ENCODE measurements around the gene PTMA.
A peak's percentile ranks its signal among the peaks of the same experiment; 100 is the strongest.

Gene PTMA

DNA sequence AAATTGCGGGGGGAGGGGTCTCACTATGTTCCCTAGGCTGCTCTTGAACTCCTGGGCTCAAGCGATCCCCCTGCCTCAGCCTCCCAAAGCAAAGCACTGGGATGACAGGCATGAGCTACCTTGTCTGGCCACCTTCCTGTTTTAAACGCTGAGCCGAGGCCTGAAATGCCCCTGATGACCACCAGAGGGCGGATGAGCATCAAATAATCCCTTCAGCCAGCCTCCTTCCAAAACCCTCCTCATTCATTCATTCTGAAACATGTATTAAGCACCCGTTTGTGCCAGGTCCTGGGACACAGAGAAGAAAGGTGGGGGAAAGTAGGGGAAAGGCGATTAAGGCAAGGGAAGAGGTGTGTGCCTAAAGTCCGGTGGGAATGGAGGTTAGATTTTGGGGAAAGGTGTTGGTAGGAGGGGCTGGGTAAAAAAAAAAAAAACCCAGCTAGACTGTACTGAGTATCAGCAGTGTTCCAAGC lies 30.7 kb upstream of the PTMA start:
- DNase-seq: peak; percentile 83

DNA sequence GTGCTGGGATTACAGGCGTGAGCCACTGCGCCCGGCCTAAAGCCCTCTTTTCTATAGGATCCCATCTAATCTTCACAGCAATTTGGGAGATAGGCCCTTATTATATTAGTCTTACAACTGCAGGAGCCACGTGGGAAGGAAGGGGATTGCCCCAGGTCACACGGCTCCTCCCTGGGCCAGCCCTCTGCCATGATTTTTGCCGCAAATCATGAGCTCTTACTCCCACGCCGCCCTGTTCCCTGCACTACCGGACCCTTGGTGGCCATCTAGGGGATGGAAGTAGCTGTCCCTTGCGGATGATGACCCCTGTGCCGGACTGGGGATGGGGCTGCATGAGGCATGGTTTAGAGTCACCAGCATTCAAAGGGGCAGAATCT lies 28.4 kb upstream of the PTMA start:
- no peak for DNase-seq

DNA sequence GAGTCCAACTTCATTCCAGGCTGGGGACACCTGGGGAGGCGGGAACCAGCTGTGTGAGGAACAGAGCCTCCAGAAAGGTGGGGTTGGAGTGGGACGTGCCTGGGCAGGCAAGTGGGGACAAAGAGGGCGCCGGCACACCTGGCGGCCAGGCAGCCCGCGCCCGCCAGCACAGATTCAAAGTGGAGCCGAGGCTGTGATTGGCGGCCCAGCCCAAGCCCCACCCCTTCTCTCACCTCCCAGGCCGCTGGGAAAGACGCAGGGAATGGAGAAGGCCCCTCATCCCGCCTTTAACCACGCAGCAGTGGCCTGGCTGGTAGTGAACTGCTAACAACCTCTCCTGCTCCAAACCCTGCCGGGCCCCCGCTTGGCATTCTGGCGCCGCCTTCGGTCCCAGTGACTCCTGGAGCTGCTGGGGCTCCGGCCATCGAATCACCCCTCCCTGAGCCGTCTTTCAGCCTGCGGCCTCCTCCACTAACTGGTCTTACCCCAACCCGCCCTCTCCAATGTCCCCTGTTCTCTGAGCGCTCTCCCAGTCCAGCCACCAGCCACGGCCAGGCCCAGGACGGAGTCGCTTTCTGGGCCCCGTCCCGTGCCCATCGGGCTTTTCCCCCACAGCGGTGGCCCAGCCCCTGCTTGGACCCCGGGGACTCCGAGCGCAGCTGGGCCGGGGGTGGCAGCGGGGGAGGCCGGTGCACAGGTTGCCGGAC lies 27.9 kb upstream of the PTMA start:
- DNase-seq: no peak

DNA sequence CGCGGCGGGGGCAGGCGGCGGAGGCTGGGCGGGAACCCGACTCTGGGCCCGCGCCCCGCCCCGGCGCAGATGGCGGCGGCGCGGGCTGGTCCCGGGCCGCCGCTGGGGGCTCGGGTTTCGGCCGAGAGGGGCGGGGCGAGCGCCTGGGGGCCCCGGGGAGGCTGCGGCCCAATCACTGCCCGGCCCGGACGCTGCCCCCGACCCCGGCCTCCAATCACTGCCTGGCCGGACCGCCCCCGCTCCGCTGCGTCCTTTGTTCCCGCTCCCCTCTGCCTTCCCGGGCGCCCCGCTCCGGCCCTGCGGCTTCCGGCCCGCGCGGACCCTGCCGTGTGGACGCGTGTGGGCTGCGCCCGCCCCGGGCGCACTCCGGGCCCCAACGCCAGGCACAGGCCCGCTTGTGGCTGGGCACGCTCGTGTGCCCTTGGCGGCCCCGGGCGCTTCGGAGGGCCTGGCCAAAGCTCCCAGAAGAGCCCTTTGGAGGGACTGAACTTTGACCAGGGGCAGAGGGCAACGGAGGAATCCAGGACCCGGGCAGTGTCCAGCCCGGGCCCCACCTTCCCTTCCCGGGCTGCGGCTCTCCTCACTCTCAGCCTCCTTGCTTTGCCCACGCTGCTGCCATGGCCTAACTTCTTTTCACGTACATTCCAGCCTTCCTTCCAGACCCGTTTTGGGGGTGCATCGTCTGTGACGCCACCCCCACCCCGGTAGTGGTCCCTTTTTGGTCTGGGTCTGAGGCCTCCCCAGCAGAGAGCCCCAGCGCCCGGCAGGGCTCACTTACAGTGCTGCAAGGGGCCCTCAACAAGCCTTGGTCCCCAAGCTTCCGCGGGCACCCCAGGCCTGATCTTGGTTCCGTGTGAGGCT lies 27.1 kb upstream of the PTMA start:
- DNase-seq: no peak

DNA sequence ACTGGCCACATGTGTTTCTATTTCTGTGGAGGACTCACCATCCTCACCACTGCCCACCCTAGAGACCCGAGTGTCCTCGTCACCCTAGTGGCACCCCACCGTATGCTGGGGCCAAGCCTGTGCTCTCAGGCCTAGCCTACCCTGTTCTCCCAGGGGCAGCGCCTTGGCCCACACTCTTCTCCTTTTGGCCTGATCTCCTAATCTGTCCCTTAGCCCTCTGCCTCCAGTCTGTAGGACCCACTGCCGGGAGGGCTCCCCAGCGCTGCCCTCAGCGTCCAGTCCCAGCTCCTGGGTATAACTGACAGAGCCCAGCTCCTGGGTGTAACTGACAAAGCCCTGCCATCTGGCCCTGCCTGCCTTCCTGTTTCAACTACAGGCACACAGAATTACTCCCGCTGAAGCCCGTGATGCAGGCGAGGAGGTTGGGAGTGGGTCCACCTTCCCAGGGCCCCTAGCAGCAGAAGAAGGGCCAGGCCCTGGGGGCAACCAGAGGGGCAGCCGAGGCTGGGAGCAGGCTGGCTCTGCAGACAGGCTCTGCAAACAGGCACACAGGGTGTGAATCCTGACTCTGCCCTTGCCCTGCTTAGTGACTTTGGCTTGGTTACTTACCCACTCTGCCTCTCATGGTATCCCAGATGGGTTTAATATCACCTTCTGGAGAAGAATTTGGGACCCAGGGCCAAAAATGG lies 25.6 kb upstream of the PTMA start:
- no peak for DNase-seq

DNA sequence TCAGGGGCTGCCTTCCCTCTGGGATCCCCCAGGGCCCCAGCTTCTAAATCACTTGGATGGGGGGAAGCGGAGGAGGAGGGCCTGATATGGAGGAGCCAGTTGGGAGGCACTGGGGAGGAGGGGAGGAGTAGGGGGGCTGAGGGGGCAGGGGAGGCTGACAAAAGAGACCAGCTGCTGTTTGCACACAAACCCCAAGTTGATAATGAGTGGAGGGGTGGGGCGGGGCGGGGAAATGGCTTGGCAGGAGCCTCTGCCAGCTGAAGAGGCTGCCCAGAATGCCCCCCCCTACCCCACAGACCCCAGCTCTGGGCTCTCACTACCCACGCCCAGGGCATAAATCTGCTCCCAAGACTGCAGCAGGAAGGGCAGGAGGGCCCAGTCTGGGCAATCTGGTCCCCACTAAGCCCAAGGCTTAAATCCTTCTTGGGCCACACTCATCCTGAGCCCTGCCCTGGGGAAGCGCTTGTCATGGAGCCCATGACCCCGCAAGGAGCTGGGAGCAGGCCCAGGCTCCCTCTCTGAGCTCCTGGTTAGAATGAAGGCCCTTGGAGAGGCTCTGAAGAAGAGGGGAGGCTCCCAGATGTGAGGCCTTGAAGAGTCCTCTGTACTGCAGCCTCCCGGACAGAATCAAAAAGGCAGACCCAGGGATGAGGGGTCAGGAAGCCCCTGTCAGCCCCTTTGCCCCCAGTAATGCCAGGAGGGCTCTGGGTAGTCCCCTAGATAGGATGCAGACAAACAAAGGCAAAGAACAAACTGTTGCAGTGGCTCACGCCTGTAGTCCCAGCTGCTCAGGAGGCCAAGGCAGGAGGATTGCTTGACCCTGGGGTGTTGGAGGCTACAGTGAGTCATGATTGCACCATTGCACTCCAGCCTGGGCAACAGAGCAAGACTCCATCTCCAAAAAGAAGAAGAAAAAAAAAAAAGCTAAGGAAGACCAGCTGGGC lies 24.8 kb upstream of the PTMA start:
- DNase-seq: no peak

DNA sequence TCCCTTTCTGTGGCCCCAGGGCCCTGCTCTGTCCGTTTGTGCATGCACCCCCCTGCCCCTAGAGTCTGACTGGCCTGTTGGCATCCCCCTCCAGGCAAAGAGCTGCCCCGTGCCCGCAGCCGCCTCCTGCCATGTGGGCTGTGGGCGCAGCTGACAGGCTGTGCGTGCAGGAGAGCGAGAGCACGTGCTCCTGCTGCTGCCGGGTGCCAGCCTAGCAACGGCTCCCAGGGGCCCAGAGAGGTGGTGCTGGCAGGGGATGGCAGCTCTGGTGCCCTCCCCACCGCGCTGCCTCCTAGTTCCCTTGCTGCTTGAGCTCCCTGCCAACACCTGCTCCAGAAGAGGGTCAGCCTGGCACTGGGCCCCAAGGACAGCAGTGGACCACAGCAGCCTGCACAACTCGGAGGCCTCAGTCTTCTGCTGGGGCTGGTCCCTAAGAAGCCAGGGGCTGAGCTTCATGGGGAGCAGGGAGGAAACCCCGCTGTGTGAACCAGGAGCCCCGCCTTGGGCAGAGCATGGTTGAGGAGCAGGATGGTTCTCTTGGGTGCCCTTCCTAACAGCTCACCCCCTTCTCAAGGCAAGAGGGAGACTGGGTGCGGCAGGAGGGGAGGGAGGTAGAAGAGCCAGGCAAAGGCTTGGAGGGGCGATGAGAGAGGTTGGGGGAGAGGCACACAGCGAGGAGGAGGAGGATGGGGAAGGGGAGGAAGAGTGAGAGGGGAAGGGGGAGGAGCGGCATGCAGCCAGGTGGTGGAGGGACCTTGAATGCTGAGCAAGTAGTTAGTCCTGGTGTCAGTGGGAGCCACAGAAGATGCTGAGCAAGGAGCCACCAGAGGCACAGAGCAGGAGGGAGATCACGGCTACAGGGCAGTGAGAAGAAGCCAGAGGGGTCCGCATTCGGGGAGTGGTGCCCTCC lies 23.8 kb upstream of the PTMA start:
- no peak for DNase-seq

DNA sequence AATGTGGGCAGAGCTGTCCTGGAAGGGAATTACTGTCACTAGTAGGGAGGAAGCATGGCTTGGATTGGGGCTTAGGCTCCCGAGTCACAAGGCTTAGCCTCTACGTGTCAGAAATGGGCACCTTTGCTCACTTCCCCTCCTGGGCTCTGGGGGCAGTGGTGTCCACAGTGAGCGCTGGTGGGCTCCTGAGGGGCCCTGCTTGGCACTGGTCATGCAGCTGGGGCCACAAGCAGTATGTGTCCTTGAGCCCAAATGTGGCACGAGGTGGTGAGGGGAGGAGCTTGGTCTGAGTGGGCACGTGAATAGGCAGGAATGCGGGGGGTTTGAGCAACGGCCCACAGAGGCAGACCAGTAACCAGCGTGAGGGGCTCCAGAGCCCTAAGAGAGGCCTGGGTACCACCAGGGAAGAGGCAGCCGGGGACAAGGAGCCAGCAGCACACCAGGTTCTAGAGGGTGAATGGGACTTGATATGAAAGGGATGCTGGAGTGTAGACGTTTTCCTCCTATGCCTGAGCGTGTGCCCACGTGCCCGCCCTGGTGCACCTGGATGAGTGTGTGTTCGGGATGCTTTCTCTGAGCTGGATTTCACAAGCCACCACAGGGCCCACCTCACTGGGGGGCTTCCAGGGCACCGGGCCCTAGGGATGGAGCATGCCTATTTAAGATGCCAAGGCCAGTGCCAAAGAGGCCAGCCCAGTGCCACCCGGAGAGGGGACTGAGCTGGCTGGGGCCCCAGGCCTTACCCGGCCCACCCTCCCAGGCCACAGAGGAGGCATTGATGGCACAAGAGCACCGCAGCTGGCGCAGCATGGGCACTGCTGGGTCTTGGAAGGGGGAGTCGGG lies 22.8 kb upstream of the PTMA start:
- no peak for DNase-seq

DNA sequence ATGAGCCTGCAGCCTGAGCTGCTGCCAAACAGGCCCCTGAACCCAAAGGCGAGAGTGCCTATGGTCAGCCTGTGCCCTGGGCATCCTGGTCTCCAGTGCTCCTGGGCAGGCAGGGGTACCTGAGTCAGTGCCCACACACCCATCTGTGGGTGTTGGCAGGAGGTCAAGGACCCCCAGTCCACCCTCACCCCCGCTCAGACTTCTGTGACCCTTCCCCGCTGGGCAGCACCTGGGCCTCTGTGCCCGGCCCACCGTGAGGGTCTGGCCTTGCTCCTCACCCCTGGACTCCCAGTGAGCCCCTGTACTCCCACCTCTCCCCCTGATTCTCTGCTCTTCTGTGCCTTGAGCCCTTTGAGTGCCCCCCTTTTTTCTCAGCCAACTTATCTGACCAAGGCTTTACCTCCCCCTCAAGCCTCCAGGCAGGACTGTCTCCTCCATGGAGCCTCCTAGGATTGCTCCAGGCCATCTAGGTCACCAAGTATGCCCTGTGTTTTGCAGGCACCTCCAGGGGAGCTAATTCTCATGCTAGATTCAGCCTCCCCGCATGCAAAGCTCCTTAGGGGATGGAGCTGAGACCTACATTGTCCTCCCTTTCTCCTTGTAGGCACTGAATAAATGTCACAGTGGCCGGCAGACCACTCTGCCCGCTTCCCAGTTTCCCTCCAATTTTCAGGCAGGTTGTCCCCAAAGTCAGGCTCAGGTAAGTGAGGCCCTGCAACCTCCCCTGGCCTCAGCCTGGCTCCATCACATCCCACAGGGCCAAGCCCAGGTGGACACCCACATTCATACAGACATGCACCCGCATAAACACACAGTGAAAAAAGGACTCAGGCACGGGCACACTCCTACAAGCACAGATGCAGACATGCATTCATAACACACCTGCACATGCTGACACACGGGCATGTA lies 21.9 kb upstream of the PTMA start:
- no peak for DNase-seq

DNA sequence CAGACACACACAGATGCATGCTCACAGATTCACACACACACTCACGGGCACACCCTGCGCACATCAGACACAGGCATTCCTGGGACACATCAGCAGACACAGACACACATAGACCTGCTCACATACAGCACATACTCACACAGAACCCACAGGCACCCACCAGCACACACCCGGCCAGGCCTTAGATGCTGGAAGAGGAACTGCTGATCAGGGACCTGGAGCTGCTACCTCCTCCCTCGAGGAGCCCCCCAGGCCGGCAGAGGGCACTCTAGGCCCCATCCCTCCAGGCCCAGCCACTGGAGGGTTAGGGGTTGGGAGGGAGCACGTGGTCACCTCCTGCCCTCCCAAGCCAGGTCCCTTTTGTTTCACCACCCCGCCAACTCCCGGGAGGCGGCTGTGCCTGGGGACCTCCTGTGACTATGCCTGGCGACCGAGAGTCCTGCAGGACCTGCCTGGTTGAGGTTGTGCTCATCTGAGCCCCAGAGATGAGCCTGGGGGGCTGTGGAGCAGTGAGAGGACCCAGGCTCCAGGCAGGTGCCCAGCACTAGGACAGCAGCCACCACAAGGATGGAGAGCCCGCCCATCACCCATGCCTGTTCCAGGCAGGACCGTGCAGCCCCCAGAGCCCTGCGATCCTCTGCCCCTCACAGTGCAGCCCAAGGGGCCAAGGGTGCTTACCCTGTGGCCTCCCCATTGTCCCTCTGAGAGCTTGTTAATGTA lies 21.0 kb upstream of the PTMA start:
- DNase-seq: peak; percentile 66

DNA sequence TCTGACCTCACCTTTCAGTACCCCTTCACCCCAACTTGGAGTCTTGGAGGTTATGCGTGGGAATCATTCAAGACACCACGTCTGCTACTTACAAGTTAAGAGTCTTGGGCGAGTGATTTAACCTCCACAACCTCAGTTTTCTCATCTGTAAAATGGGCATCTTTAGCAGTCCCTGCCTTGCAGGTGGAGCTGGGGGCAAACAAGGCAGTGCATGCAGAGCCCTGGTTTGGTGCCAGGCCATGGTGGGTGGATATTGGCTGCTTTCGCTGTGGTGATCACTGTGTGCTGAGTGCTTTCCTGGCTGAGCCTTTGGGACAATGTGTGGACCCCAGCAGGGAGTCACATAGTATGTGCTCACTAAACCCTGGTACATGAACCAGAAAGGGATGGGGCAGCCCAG lies 20.4 kb upstream of the PTMA start:
- DNase-seq: no peak

DNA sequence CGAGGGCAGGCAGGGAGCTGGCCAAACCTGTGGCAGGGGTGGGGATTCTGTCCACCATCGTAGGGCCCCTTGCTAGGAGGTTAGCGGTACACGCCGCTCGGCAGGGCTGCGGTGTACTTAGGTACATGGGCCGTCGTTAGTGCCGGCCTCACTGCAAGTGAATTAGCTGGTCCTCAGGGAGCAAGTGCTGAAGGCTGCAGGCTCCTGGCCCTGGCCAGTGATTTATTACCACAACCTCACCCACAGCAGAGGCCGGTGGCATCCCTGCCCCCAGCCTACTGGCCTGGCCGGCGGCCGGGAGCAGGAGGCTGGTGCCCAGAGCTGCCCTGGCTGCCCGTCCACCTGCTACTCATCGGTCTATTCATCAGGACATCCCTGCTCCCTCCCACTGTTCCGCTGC lies 19.6 kb upstream of the PTMA start:
- no peak for DNase-seq

DNA sequence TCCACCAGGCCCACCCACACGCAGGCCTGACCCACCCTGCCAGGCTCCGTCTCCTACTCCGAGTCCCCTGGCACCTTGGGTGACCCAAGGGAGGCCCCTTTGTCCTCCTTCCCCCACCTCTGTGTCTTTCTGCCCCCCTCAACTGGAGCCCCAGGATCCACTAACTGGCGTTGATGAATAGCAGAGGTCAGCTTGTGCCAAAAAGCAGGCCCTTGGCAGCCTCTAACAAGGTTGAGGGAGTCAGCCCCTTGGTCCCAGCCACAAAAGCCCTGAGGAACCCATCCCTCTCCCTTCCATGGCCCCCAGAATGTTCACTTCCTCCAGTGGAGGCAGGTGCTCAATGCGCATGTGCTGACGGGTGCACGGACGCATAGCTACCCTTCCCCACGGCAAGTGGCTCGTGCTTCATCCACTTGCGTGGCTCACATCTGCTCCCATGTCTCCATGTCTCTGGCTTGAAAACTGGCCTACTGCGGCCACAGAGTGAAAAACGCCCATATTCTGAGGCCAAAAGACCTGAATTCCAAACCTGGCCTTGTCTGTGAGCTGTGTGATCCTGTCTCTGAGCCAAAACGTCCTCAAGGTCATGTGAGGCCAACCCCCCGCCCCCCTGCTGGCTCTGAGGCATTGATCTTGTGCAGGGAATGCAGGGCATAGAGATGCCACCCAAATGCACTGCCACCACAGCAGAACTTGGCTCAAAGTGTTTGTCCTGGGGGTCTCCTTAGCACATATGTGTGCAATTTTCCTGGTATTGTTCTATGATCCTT lies 19.0 kb upstream of the PTMA start:
- DNase-seq: no peak

DNA sequence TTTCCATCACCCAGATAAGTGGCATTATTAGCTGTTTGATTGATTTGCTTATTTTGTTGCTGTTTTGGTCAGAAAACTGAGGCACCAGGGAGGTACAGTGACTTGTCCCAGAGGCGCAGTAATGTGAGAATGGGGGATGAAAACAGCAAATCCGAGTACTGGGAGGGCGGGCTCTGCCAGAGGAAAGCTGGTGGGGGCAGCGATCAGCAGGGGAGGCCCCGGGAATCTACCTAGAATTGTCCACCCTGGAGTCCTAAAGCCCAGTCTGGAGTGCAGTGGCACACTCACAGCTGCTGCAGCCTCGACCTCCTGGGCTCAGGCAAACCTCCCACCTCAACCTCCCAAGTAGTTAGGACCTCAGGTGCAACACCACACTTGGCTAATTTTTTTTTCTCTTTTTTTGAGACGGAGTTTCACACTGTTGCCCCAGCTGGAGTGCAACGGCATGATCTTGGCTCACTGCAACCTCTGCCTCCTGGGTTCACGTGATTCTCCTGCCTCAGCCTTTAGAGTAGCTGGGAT lies 17.0 kb upstream of the PTMA start:
- no peak for DNase-seq

DNA sequence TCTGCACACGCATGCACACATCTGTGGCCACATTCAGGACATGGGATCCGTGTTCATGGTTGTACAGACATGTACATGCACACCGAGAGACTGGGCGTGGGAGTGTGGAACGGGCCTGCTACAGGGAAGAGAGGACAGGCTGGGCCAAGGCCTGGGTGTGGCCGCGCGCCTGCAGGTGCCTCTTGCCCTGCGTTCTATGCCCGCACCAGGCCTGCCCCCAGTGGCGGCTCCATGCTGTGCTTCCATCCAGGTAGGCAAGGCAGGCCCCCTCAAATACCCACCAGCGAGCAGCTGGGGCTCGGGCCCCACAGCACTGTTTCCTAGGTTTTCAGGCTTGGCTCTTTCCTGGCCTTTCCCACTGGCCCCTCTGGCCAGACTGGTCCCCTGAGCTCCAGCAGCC lies 15.5 kb upstream of the PTMA start:
- DNase-seq: no peak

DNA sequence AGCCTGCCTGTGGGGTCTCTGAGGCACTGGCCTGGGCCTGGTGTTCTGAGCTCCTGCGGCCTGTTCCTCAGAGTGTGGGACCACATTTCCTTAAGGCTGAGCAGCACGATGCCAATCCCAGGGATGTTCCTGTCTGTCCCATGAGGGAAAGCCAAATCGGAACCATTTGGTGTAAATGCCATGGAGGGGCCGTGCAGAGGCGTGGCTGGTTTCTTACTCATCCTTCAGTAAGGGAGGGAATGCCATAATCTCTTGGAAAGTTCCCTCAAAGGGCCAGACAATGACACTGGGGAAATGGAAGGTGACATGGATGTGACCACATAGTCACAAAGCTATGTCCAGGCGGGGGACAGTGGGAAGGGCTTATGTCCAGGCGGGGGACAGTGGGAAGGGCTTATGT lies 14.4 kb upstream of the PTMA start:
- no peak for DNase-seq

DNA sequence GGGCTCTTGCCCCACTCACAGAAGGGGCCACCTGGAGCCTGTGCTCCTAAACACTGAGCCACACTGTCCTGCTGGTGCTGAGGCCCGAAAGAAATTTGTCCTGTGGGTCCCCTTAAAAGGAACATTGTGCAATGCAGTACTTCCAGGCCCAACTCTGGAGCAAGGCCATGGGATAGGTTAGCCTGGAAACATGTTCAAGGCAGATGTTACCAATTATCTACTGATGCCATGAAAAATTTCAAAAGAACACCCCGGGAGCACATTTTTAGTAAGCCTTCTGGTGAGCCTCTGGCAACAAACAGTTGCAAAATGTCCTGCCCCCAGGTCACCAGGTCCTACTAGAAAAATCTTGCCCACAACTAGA lies 12.3 kb upstream of the PTMA start:
- no peak for DNase-seq

DNA sequence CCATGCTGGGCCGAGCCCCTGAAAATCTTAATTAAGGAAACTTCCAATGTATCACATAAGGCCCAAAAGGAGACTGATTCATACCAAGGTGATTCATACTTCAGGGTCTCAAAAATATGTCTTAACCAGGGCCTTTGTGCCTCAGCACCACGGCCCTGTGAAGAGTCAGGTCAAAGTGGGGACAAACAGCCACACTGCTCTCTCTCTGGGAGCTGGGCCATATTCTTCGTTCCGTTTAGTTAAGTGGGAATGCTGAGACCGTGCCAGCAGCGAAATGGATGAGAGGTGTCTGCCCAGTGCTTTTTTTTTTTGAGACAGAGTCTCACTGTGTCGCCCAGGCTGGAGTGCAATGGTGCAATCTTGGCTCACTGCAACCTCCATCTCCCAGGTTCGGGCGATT lies 9.3 kb upstream of the PTMA start:
- DNase-seq: no peak

Measured in stimulated activated CD4-positive, alpha-beta T cell treated with anti-CD3 and anti-CD28 coated beads, Interleukin-1b, Interleukin-23, amount 100 ng/mL, for 48 hours (primary cell).